ENCODE measurements around the gene KIRREL3. TPM values are rescaled to one million over a fixed set of nuclear protein-coding genes. Genes with fewer than 3 reads are reported as not detected.

The KIRREL3 gene
- polyA plus RNA-seq, 1 donor (not counting 4 experiments of a cell fraction or from before 2014, with no cell fraction given): 0.04 TPM

GRCh38 chr11:126840975-126841374, 159.6 kb downstream of the KIRREL3 start:
- Histone ChIP-seq H3K79me2 (ENCODE audit: control insufficient read depth, insufficient read depth, low read length) (no peaks in the 10 kb centered on the region), H4K20me1 (ENCODE audit: control insufficient read depth, extremely low read depth, insufficient read depth, low read length) (no peaks in the 10 kb centered on the region), H3K36me3 (ENCODE audit: control insufficient read depth in 2 of 2, extremely low read depth in 1 of 2, insufficient read depth in 2 of 2, low read length in 2 of 2) (no peaks in the 10 kb centered on the region), H2AFZ (ENCODE audit: control insufficient read depth, low read length) (no peak overlapping the region), H3K9ac (ENCODE audit: control insufficient read depth, extremely low read depth, insufficient read depth, low read length) (no peak overlapping the region), H3K4me1 (ENCODE audit: control insufficient read depth, extremely low read depth, insufficient read depth, low read length) (no peaks in the 10 kb centered on the region), H3K9me1 (ENCODE audit: control insufficient read depth, extremely low read depth, insufficient read depth, low read length) (no peaks in the 10 kb centered on the region), H3K4me3 (ENCODE audit: control insufficient read depth in 2 of 3, extremely low read depth in 1 of 3, insufficient read depth in 2 of 3, low read depth in 1 of 3, low read length in 3 of 3) (no peak overlapping the region), H3K27ac (ENCODE audit: control insufficient read depth, insufficient read depth, low read length) (no peak overlapping the region), H3K27me3 (ENCODE audit: control insufficient read depth, extremely low read depth, insufficient read depth, low read length) (no peaks in the 10 kb centered on the region), H3K9me3 (ENCODE audit: control insufficient read depth, low read depth, low read length) (no peaks in the 10 kb centered on the region), H3K4me2 (ENCODE audit: control insufficient read depth, extremely low read depth, insufficient read depth, low read depth, low read length) (no peak overlapping the region)
- FAIRE-seq (no peak), DNase-seq (ENCODE audit: low read depth, low spot score) (no peak)
- dilution Hi-C loops (cut with MboI; ENCODE audit: extremely low pct_ligation_motif_present, low sequenced_read_pairs): no loop called here
- TF ChIP-seq, protein P1, sequence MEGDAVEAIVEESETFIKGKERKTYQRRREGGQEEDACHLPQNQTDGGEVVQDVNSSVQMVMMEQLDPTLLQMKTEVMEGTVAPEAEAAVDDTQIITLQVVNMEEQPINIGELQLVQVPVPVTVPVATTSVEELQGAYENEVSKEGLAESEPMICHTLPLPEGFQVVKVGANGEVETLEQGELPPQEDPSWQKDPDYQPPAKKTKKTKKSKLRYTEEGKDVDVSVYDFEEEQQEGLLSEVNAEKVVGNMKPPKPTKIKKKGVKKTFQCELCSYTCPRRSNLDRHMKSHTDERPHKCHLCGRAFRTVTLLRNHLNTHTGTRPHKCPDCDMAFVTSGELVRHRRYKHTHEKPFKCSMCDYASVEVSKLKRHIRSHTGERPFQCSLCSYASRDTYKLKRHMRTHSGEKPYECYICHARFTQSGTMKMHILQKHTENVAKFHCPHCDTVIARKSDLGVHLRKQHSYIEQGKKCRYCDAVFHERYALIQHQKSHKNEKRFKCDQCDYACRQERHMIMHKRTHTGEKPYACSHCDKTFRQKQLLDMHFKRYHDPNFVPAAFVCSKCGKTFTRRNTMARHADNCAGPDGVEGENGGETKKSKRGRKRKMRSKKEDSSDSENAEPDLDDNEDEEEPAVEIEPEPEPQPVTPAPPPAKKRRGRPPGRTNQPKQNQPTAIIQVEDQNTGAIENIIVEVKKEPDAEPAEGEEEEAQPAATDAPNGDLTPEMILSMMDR (optimal IDR thresholded peaks at IDR 0.05 in 1 of 3, IDR thresholded peaks at IDR 0.05 in 1 of 3, conservative IDR thresholded peaks at IDR 0.05 in 1 of 3; ENCODE audit: extremely low read depth in 1 of 3, insufficient read depth in 2 of 3, low read length in 3 of 3): no peak
- no peak for TF ChIP-seq EZH2 (IDR thresholded peaks at IDR 0.05; ENCODE audit: low read length)

DNA sequence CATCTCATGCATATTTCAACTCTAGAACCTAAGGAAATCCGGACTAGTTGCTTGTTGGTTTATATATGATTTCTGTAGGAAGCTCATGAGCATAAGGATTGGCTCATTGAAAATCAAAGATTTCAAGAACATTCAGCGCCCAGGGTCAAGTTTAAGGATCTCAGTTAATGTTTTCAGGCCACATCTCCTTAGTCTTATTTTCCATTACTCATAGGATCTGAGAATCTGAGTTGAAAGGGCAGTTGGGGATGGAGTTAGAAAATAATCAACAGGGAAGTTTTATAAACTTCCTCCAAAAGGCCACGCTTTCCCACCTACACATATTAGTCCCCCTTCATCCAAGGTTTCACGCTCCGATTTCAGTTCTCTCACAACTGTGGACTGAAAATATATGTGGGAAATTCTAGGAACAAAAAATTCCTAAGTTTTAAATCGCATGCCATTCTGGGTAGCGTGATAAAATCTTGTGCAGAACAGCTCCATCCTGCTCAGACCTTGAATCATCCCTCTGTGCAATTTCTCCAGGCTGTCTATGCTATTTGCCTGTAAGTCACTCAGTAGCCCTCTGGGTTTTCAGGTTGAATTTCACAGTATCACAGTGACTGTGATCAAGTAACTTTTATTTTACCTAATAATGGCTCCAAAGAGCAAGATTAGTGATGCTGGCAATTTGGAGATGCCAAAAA, 160.2 kb downstream of the KIRREL3 start:
- no peak overlapping the region for H2AFZ ChIP-seq (ENCODE audit: control insufficient read depth, low read length)
- no peaks in the 10 kb centered on the region for H3K9me1 ChIP-seq (ENCODE audit: control insufficient read depth, extremely low read depth, insufficient read depth, low read length)
- no peaks in the 10 kb centered on the region for H3K4me1 ChIP-seq (ENCODE audit: control insufficient read depth, extremely low read depth, insufficient read depth, low read length)
- TF ChIP-seq, protein P1 (optimal IDR thresholded peaks at IDR 0.05 in 1 of 3, IDR thresholded peaks at IDR 0.05 in 1 of 3, conservative IDR thresholded peaks at IDR 0.05 in 1 of 3; ENCODE audit: extremely low read depth in 1 of 3, insufficient read depth in 2 of 3, low read length in 3 of 3): no peak
- no peak for TF ChIP-seq EZH2 (IDR thresholded peaks at IDR 0.05; ENCODE audit: low read length)
- H3K4me2 ChIP-seq (ENCODE audit: control insufficient read depth, extremely low read depth, insufficient read depth, low read depth, low read length): no peak overlapping the region
- DNase-seq (ENCODE audit: low read depth, low spot score): no peak
- no peak overlapping the region for H3K9ac ChIP-seq (ENCODE audit: control insufficient read depth, extremely low read depth, insufficient read depth, low read length)
- H3K79me2 ChIP-seq (ENCODE audit: control insufficient read depth, insufficient read depth, low read length): no peaks in the 10 kb centered on the region
- no peak overlapping the region for H3K27ac ChIP-seq (ENCODE audit: control insufficient read depth, insufficient read depth, low read length)
- no peak for FAIRE-seq
- no peak overlapping the region for H3K4me3 ChIP-seq (ENCODE audit: control insufficient read depth in 2 of 3, extremely low read depth in 1 of 3, insufficient read depth in 2 of 3, low read depth in 1 of 3, low read length in 3 of 3)
- H3K27me3 ChIP-seq (ENCODE audit: control insufficient read depth, extremely low read depth, insufficient read depth, low read length): no peaks in the 10 kb centered on the region
- no peaks in the 10 kb centered on the region for H4K20me1 ChIP-seq (ENCODE audit: control insufficient read depth, extremely low read depth, insufficient read depth, low read length)
- no peaks in the 10 kb centered on the region for H3K36me3 ChIP-seq (ENCODE audit: control insufficient read depth in 2 of 2, extremely low read depth in 1 of 2, insufficient read depth in 2 of 2, low read length in 2 of 2)
- dilution Hi-C loops (cut with MboI; ENCODE audit: extremely low pct_ligation_motif_present, low sequenced_read_pairs): no loop called here
- H3K9me3 ChIP-seq (ENCODE audit: control insufficient read depth, low read depth, low read length): no peaks in the 10 kb centered on the region
